Neuronal stem cell (in vitro differentiated cells): ENCODE results near the gene FCN3.
A peak's percentile ranks its signal among the peaks of the same experiment; 100 is the strongest.

Source experiments
- DNase-seq: peaks from one replicate; pipeline ENCODE4 v3.0.0-alpha.2; 2013; ENCODE audit warnings: low spot score
- H2AFZ ChIP-seq: one replicate; pipeline ENCODE4 v1.6.1; 2013; ENCODE audit warnings: mild to moderate bottlenecking, low read length, inconsistent platforms
- H2AK5ac ChIP-seq: 2 replicates; pipeline ENCODE4 v1.6.1; 2013; ENCODE audit warnings: low read depth, mild to moderate bottlenecking, inconsistent platforms, low read length, moderate library complexity, mixed read lengths
- H2BK120ac ChIP-seq: 2 replicates; pipeline ENCODE4 v1.6.1; 2013; ENCODE audit warnings: low read depth, mild to moderate bottlenecking, inconsistent platforms, low read length, moderate library complexity, mixed read lengths
- H2BK12ac ChIP-seq: one replicate; pipeline ENCODE4 v1.6.1; 2013; ENCODE audit warnings: low read length, inconsistent platforms
- H2BK15ac ChIP-seq: 2 replicates; pipeline ENCODE4 v1.6.1; 2013; ENCODE audit warnings: mild to moderate bottlenecking, low read length, inconsistent platforms, mixed read lengths
- H2BK5ac ChIP-seq: one replicate; pipeline ENCODE4 v1.6.1; 2013; ENCODE audit warnings: inconsistent platforms, mild to moderate bottlenecking, low read length, moderate library complexity
- H3K14ac ChIP-seq: one replicate; pipeline ENCODE4 v1.6.1; 2013; ENCODE audit warnings: low read length, inconsistent platforms
- H3K18ac ChIP-seq: 2 replicates; pipeline ENCODE4 v1.6.1; 2013; ENCODE audit warnings: low read length, inconsistent platforms
- H3K23ac ChIP-seq: 2 replicates; pipeline ENCODE4 v1.6.1; 2013; ENCODE audit warnings: low read depth, mild to moderate bottlenecking, mixed read lengths, low read length, inconsistent platforms; ENCODE audit not compliant: poor library complexity
- H3K27ac ChIP-seq: replicated peaks from 3 replicates; pipeline ENCODE4 v1.5.1; 2013; ENCODE audit warnings: low read length, inconsistent platforms
- H3K27me3 ChIP-seq, 3 experiments: 2 replicates each; pipeline ENCODE4 v1.6.1; 2013; ENCODE audit warnings: low read length in 3 of 3, mild to moderate bottlenecking in 2 of 3, inconsistent platforms in 1 of 3, low read depth in 1 of 3, mixed read lengths in 1 of 3, moderate library complexity in 1 of 3; ENCODE audit not compliant: control insufficient read depth in 3 of 3, insufficient read depth in 3 of 3
- H3K36me3 ChIP-seq, 2 donors: replicated peaks in 1 of 2; 2 replicates each; pipeline ENCODE4 v1.6.1; 2013; ENCODE audit warnings: low read length in 2 of 2; ENCODE audit not compliant: control insufficient read depth in 2 of 2, insufficient read depth in 2 of 2
- H3K4ac ChIP-seq: 2 replicates; pipeline ENCODE4 v1.6.1; 2013; ENCODE audit warnings: inconsistent platforms, mild to moderate bottlenecking, low read length, moderate library complexity
- H3K4me1 ChIP-seq, 2 donors: 1 replicate in 1 of 2; 2 replicates in 1 of 2; pipeline ENCODE4 v1.6.1; 2013; ENCODE audit warnings: low read length in 2 of 2, low read depth in 1 of 2; ENCODE audit not compliant: control insufficient read depth in 2 of 2, insufficient read depth in 1 of 2
- H3K4me2 ChIP-seq: one replicate; pipeline ENCODE4 v1.6.1; 2013; ENCODE audit warnings: mild to moderate bottlenecking, low read length, inconsistent platforms; ENCODE audit not compliant: insufficient read depth, poor library complexity, severe bottlenecking
- H3K4me3 ChIP-seq, 2 donors: 2 replicates each; pipeline ENCODE4 v1.5.1; 2013; ENCODE audit warnings: low read length in 2 of 2, mild to moderate bottlenecking in 2 of 2, inconsistent platforms in 1 of 2, moderate library complexity in 1 of 2
- H3K79me1 ChIP-seq: one replicate; pipeline ENCODE4 v1.6.1; 2013; ENCODE audit warnings: low read depth, mild to moderate bottlenecking, inconsistent platforms, low read length, moderate library complexity
- H3K9ac ChIP-seq: one replicate; pipeline ENCODE4 v1.6.1; 2013; ENCODE audit warnings: mild to moderate bottlenecking, low read depth, low read length, inconsistent platforms; ENCODE audit not compliant: poor library complexity
- H3K9me3 ChIP-seq, 2 donors: replicated peaks in 1 of 2; 2 replicates each; pipeline versions ENCODE3 to v1.6.1; 2013; ENCODE audit warnings: low read length in 2 of 2, mild to moderate bottlenecking in 2 of 2, inconsistent platforms in 1 of 2, low read depth in 1 of 2, mixed read lengths in 1 of 2, moderate library complexity in 1 of 2; ENCODE audit not compliant: control insufficient read depth in 2 of 2, insufficient read depth in 1 of 2
- H4K8ac ChIP-seq: one replicate; pipeline ENCODE4 v1.6.1; 2013; ENCODE audit warnings: low read depth, mild to moderate bottlenecking, inconsistent platforms, low read length, moderate library complexity
- H4K91ac ChIP-seq: one replicate; pipeline ENCODE4 v1.6.1; 2013; ENCODE audit warnings: low read length, low read depth, mild to moderate bottlenecking, inconsistent platforms; ENCODE audit not compliant: poor library complexity
- WGBS, 2 donors: extraction: QIAGEN DNeasy Blood & Tissue Kit; methylation state at CpG; one replicate each; pipeline ENCODE4 v1.1.7; 2013; ENCODE audit warnings: missing lambda C conversion rate in 2 of 2, mixed read lengths in 1 of 2; ENCODE audit not compliant: insufficient read length in 2 of 2, insufficient replicate concordance in 1 of 2; ENCODE audit errors: extremely low coverage in 2 of 2; 5-methylcytosine and 5-hydroxymethylcytosine counted together

The FCN3 gene

GRCh38 chr1:27399251-27400025, 24.8 kb upstream of the FCN3 start:
- H3K4me3 ChIP-seq, result no peak overlapping the region
- H3K9ac ChIP-seq, result peak overlapping the region; percentile 60
- no peak for DNase-seq
- no peaks in the 10 kb centered on the region for H3K27me3 ChIP-seq
- H3K23ac ChIP-seq, result no peak overlapping the region
- H2BK120ac ChIP-seq, result no peak overlapping the region
- peak overlapping the region; percentile 19 for H4K91ac ChIP-seq
- no peak overlapping the region for H3K27ac ChIP-seq
- H3K79me1 ChIP-seq, result no peaks in the 10 kb centered on the region
- peak overlapping the region; percentile 72 for H2BK5ac ChIP-seq
- H2AK5ac ChIP-seq, result no peak overlapping the region
- H3K14ac ChIP-seq, result no peak overlapping the region
- no peak overlapping the region for H3K4ac ChIP-seq
- H3K4me1 ChIP-seq, result peaks cover 26 to 43% of the 10 kb centered on the region in 2 donors
- no CpG with 5 or more reads among the region's 19 CpGs for WGBS, 2 donors
- H2BK12ac ChIP-seq, result peak overlapping the region; percentile 91
- H3K9me3 ChIP-seq, result no peaks in the 10 kb centered on the region
- no peak overlapping the region for H3K4me2 ChIP-seq
- peaks cover 0 to under 1% of the 10 kb centered on the region in 2 donors for H3K36me3 ChIP-seq
- no peak overlapping the region for H2AFZ ChIP-seq
- H2BK15ac ChIP-seq, result peak overlapping the region; percentile 53
- H4K8ac ChIP-seq, result no peak overlapping the region
- peak overlapping the region; percentile 40 for H3K18ac ChIP-seq

GRCh38 chr1:27398405-27399149, 24.0 kb upstream of the FCN3 start:
- WGBS, 2 donors, result no CpG with 5 or more reads among the region's 4 CpGs
- no peak overlapping the region for H3K27ac ChIP-seq
- H3K14ac ChIP-seq, result no peak overlapping the region
- H3K4me1 ChIP-seq, result peaks cover 24 to 39% of the 10 kb centered on the region in 2 donors
- peak overlapping the region; percentile 66 for H3K18ac ChIP-seq
- H3K4me2 ChIP-seq, result no peak overlapping the region
- H2AK5ac ChIP-seq, result peak overlapping the region; percentile 97
- peak overlapping the region; percentile 80 for H2BK15ac ChIP-seq
- H2BK120ac ChIP-seq, result peak overlapping the region; percentile 77
- H3K4me3 ChIP-seq, result no peak overlapping the region
- H2BK5ac ChIP-seq, result no peak overlapping the region
- no peaks in the 10 kb centered on the region for H3K36me3 ChIP-seq
- H3K4ac ChIP-seq, result peak overlapping the region; percentile 38
- no peak overlapping the region for H4K8ac ChIP-seq
- H3K9ac ChIP-seq, result no peak overlapping the region
- peaks cover 3% of the 10 kb centered on the region for H3K79me1 ChIP-seq
- DNase-seq, result no peak
- no peaks in the 10 kb centered on the region for H3K27me3 ChIP-seq
- H3K9me3 ChIP-seq, result no peaks in the 10 kb centered on the region
- H4K91ac ChIP-seq, result no peak overlapping the region
- no peak overlapping the region for H3K23ac ChIP-seq
- no peak overlapping the region for H2AFZ ChIP-seq
- H2BK12ac ChIP-seq, result peak overlapping the region; percentile 33

GRCh38 chr1:27397749-27398148, 23.1 kb upstream of the FCN3 start:
- Histone ChIP-seq H3K4ac (no peak overlapping the region), H2BK120ac (no peak overlapping the region), H3K27me3 (no peaks in the 10 kb centered on the region), H2BK12ac (no peak overlapping the region), H2BK5ac (no peak overlapping the region), H3K18ac (no peak overlapping the region), H3K4me2 (no peak overlapping the region), H4K8ac (no peak overlapping the region), H3K14ac (no peak overlapping the region), H2AK5ac (no peak overlapping the region), H3K27ac (no peak overlapping the region), H4K91ac (no peak overlapping the region), H3K23ac (no peak overlapping the region), H2BK15ac (peak overlapping the region; percentile 47), H3K9me3 (no peaks in the 10 kb centered on the region), H3K4me1 (peaks cover 18 to 36% of the 10 kb centered on the region in 2 donors), H3K9ac (no peak overlapping the region), H3K4me3 (no peak overlapping the region), H3K79me1 (peaks cover 5% of the 10 kb centered on the region), H3K36me3 (no peaks in the 10 kb centered on the region), H2AFZ (no peak overlapping the region)
- no peak for DNase-seq
- WGBS, 2 donors, result no CpG with 5 or more reads among the region's 7 CpGs

GRCh38 chr1:27397110-27397509, 22.5 kb upstream of the FCN3 start:
- H3K79me1 ChIP-seq, result peaks cover 5% of the 10 kb centered on the region
- no CpG with 5 or more reads among the region's 3 CpGs for WGBS, 2 donors
- no peak overlapping the region for H2BK12ac ChIP-seq
- H2AK5ac ChIP-seq, result no peak overlapping the region
- no peak overlapping the region for H3K23ac ChIP-seq
- no peak for DNase-seq
- no peak overlapping the region for H3K14ac ChIP-seq
- H3K36me3 ChIP-seq, result no peaks in the 10 kb centered on the region
- no peak overlapping the region for H2BK120ac ChIP-seq
- no peak overlapping the region for H3K9ac ChIP-seq
- H3K27ac ChIP-seq, result no peak overlapping the region
- no peaks in the 10 kb centered on the region for H3K9me3 ChIP-seq
- H4K8ac ChIP-seq, result no peak overlapping the region
- no peak overlapping the region for H2BK5ac ChIP-seq
- H4K91ac ChIP-seq, result no peak overlapping the region
- no peak overlapping the region for H3K4me3 ChIP-seq
- H3K4ac ChIP-seq, result no peak overlapping the region
- no peak overlapping the region for H3K4me2 ChIP-seq
- peaks cover 18 to 31% of the 10 kb centered on the region in 2 donors for H3K4me1 ChIP-seq
- peak overlapping the region; percentile 47 for H2BK15ac ChIP-seq
- H3K18ac ChIP-seq, result peak overlapping the region; percentile 80
- H3K27me3 ChIP-seq, result peaks cover 0 to under 1% (median 0%) of the 10 kb centered on the region in 3 experiments
- H2AFZ ChIP-seq, result no peak overlapping the region
